ENCODE measurements around the gene LRFN5.

The LRFN5 gene

DNA sequence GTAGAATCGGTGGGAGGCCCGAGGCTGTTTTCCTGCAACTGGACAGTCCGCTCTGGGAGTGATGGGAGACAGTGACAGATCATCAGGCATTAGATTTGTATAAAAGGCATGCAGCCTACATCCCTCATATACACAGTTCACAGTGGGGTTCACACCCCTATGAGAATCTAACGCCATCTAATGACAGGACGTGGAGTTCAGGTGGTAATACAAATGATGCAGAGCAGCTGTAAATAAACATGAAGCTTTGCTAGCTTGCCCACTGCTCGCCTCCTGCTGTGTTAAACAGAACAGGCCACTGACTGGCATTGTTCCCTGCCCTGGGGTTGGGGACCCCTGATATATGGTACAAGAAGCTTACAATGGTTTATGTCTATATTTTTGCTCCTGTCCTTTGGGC, 179.0 kb downstream of the LRFN5 start:
- no peak for DNase-seq

DNA sequence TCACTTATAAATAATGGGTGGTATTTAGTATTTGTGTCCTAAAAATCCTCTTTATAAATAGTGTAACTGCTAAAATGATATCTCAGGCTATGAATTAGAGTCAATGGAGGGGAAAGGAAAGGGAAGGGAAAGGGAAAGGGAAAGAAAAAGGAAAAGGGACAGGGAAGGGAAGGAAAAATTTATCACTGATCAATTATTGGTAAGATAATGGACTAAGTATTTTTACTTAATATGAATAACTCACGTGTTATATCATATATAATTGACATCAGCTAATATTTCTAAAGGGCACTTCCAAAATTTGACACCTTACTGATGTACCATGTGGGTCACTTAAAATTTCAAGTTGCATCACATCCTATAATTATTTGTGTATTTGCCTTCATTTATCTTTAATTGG, 193.1 kb downstream of the LRFN5 start:
- DNase-seq = no peak

DNA sequence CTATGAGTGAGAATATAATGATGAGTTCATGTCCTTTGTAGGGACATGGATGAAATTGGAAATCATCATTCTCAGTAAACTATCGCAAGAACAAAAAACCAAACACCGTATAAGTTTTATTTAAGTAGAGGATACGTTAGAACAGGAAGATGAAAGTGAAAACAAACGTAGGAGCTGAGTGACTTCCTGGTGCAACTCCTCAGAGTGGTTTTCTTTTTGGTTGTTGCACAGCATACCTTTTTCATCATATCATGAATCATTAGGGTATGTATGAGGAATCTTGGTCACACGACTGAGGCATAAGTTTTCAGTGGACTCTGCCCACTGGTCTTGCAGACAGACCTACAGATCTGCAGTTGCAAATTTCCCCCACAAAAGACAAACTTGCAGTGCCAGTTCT, 199.0 kb downstream of the LRFN5 start:
- DNase-seq = no peak

- DNase-seq = no peak
Observed at GRCh38 chr14:41806366-41806975, 199.8 kb downstream of the LRFN5 start.

- no peak for DNase-seq
Observed at GRCh38 chr14:41810362-41810761, 203.7 kb downstream of the LRFN5 start.

- DNase-seq = no peak
Observed at GRCh38 chr14:41817626-41818025, 210.9 kb downstream of the LRFN5 start.

DNA sequence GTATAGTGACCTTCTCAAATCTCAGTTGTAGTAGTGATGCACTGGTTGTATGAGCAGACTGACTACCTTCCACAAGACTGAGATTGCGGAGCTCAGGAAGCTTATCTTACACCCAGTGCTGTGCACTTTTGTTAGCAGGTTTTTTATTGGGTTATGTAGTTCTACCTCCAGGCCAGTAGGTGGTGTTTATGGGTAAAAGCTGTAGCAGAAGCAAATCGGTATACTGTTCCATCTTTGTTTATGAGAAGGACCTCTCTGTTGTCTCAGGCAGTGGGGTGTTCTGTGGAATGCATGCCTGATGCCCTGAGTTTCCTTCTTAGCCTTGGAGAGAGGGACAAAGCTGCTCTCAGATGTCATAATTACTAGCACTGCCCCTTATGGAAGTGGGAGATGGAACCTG, 217.8 kb downstream of the LRFN5 start:
- no peak for DNase-seq

GRCh38 chr14:41825622-41826021, 218.9 kb downstream of the LRFN5 start:
- no peak for DNase-seq

- DNase-seq = no peak
Observed at GRCh38 chr14:41830714-41831406, 224.2 kb downstream of the LRFN5 start.

- DNase-seq = no peak
Observed at GRCh38 chr14:41839661-41840060, 233.0 kb downstream of the LRFN5 start.

GRCh38 chr14:41859336-41859735, 252.7 kb downstream of the LRFN5 start:
- DNase-seq = no peak

DNA sequence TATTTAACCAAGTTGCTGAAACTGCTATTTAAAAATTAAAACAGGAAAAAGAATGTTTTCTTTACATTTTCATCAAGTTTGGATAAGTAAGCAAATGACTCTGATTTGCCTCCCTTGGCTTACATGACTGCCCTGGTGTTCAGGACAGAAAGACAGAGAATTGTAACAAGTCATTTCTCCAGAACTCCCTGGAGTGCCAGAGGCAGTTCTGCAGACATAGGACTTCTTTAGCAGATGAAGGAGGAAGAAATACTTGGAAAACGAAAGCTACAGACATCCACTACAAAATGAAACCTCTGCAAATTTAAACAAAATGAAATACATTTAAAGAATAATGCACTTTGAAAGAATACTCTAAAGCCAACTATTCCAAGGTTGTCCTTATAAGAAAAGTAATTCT, 253.9 kb downstream of the LRFN5 start:
- DNase-seq = no peak

GRCh38 chr14:41865894-41866293, 259.2 kb downstream of the LRFN5 start:
- DNase-seq = no peak

- DNase-seq = no peak
Observed at GRCh38 chr14:41868396-41868795, 261.7 kb downstream of the LRFN5 start.

- DNase-seq = no peak
Observed at GRCh38 chr14:41872931-41873685, 266.4 kb downstream of the LRFN5 start.

DNA sequence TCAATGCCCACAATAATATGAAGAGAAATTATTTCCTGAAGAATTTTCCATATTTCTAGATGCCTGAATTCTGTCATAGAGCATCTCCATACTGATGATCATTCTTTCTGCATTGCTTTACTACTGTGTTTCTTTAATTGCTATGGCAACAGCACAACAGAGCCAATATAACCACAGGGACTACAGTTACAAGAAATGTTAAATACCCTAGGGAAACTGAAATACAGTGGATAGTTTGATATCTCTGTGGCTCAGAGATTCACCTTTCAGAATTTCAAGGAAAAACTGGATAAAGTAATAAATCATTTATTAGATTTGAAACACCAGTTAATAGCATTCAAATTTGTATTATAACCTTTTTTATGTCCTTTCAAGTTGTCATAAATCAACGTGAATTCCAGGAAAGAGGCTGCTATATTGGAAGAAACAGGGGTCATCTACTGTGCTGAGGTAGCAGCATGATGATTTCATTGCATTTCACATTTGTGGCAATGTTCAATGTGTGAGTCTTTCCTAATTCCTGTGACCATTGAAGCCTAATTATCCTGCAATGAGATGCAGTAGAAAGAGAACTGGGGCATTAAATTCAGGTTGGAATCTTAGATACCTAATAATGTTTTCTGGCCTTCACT, 267.1 kb downstream of the LRFN5 start:
- no peak for DNase-seq

DNA sequence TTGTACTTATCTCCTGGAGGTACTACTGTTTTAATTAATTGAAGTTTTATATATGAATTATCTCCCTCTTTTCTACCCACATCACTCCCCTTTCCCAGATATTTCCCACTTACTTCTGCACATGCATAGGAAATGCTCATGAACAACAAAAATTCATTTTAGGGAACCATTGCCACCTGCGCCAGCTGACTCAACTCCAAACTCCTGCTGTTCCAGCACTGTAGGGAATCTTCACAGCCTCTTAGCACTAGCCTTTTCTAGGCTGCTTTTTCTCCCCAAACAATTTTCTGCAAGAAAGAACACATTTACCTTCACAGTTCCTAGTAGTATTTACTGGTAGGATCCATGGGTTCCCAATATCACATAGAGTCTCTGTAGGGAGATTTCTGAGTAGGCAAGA, 268.4 kb downstream of the LRFN5 start:
- DNase-seq = no peak

DNA sequence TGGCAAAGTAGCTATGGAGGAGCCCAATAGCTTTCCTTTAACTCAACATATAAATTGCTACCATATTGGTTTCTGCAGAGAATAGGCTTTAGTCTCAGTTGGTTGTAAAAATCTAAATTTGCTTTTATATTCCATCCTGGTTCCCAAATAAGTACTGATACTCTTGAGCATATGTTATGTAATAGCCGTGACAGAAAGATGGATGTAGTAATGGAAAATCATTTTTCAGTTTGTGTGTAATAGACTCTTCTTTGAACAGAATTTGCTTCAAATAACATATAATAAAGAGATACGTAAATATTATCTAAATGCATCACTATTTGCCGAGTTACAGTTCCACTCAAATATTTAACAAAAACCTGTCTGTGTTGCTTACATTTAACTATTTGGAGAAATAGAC, 271.6 kb downstream of the LRFN5 start:
- DNase-seq = no peak

DNA sequence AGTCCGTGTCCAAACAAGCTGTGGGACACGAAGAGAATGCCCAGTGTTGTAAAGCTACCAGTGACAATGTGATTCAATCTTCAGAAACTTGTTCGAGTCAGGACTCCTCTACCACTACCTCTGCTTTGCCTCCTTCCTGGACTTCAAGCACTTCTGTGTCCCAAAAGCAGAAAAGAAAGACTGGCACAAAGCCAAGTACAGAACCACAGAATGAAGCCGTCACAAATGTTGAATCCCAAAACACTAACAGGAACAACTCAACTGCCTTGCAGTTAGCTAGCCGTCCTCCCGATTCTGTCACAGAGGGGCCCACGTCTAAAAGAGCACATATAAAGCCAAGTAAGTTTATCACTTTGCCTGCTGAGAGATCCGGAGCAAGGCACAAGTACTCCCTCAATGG, 284.9 kb downstream of the LRFN5 start:
- no peak for DNase-seq

- DNase-seq = no peak
Observed at GRCh38 chr14:41899416-41899815, 292.7 kb downstream of the LRFN5 start.

GRCh38 chr14:41900644-41901043, 294.0 kb downstream of the LRFN5 start:
- DNase-seq = no peak

DNA sequence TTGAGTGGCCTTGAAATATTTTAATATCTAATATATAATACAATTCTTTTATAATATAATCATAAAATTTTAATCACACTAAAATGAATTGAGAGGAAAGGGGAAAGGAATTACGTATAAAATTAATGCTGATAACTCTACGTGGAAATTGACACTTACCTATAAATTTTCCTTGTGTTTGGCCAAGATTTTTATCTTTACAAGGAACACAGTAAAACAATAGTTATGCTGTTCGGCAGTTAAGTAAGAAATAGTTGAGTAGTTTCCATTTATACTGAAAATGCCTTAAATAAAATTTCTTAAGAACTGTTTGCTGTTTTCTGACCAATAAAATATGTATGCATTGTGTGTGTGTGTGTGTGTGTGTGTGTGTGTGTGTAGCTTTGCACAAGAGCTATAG, 294.4 kb downstream of the LRFN5 start:
- no peak for DNase-seq

DNA sequence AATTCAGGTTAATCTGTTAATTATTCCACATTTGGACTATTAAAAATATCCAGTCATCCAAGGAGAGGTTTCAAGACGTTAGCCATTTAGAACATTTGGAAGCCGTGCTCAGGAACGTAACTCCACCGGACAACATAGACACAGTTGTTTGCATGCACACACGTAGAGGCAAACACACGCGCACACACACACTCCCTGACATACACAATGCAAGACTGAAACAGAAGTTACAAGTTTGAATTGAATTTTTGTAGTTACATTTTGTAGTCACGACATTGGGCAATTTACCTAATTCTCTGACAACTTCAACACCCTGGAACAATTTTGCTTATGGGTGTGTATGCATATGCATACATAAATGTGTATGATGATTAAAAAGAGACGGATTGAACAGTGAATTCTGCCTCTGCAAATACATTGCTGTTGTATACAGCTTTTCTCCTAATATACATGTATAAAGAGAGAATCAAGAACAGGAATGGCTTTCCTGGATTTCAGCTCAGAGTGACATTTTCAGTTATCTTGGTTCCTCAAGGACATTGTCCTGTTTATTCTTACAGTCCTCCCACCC, 298.8 kb downstream of the LRFN5 start:
- DNase-seq = no peak

Measured in right forelimb (tissue), 1 donor.